Fibroblast of lung (primary cell): ENCODE measurements around the gene CMSS1.

Source experiments
- CTCF ChIP-seq, 2 donors: IDR thresholded peaks in 1 of 2; conservative IDR thresholded peaks in 1 of 2; 1 replicate in 1 of 2; 2 replicates in 1 of 2; pipeline ENCODE4 v1.5.1; 2011 to 2012; ENCODE audit warnings: low read length in 2 of 2, control low read depth in 1 of 2, inconsistent platforms in 1 of 2, low read depth in 1 of 2, mild to moderate bottlenecking in 1 of 2
- EZH2 ChIP-seq: IDR thresholded peaks from 2 replicates; pipeline ENCODE4 v1.5.1; 2012; ENCODE audit warnings: low read length, control low read depth, mild to moderate bottlenecking; ENCODE audit errors: missing control alignments

GRCh38 chr3:100227511-100227921, 409.9 kb downstream of the CMSS1 start:
- TF ChIP-seq CTCF (conservative IDR thresholded peaks at IDR 0.05 in 1 of 2, IDR thresholded peaks at IDR 0.05 in 1 of 2; ENCODE audit: low read depth in 1 of 2, low read length in 2 of 2) (no peak), EZH2 (no peak)
